Nephron (organoid): Measurements from ENCODE around the gene B3GNT9.

Source experiments
- H3K27ac Mint-ChIP-seq, 3 experiments: 2 replicates each; pipeline ENCODE4 v1.8.0; 2020; ENCODE audit warnings: mixed read lengths in 3 of 3, mild to moderate bottlenecking in 2 of 3, moderate library complexity in 1 of 3
- H3K27me3 Mint-ChIP-seq: 2 replicates; pipeline ENCODE4 v1.8.0; 2021; ENCODE audit warnings: low read depth, mild to moderate bottlenecking, moderate library complexity, mixed read lengths
- H3K36me3 Mint-ChIP-seq: 2 replicates; pipeline ENCODE4 v1.8.0; 2020; ENCODE audit warnings: low read depth, mixed read lengths
- H3K4me1 Mint-ChIP-seq: 2 replicates; pipeline ENCODE4 v1.8.0; 2020; ENCODE audit warnings: mixed read lengths
- H3K4me3 Mint-ChIP-seq, 3 experiments: 2 replicates each; pipeline ENCODE4 v1.8.0; 2020; ENCODE audit warnings: mild to moderate bottlenecking in 3 of 3, mixed read lengths in 3 of 3, moderate library complexity in 2 of 3
- H3K9me3 Mint-ChIP-seq: 2 replicates; pipeline ENCODE4 v1.8.0; 2020; ENCODE audit warnings: mixed read lengths
- TF ChIP-seq, protein P1 (sequence below), 3 experiments: fragments of 200-600 bp; sonication (generic); IDR thresholded peaks; one replicate each; pipeline ENCODE4 v1.5.0; 2021; ENCODE audit warnings: antibody characterized with exemption in 3 of 3; ENCODE audit not compliant: unreplicated experiment in 3 of 3

The B3GNT9 gene

DNA sequence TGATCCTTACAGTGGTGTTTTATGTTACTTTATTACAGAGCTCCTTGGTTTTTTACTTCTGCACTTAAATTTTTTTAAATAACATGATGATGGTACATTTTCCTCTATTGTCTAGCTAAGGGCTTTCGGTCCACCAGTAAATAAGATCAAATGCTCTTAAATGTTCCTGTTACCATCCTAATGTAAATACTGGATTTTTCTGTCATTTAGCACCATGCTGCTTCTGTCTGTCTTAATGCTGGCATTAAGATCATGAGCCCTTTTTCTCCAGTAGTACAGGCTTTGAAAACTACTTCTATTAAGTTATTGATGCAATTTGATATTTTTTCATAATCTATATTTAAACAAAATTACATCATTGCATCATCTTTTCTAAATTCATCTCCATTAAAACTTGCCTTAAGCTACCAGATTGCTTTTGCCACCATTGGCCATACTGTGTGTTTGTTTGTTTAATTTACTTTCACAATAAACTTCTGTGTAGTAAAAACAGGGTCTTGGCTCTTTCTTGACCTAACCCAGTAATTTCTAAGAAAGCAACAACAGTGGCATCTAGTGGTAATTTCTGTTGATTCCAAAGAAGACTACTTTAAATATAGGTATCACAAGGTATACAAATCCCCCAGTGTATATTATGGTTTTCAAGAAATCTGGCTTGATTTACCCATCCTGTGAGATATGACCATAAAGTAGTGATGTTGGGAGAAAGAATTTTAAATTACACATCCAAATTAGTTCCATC lies 50.1 kb downstream of the B3GNT9 start:
- no peak overlapping the region for H3K4me3 Mint-ChIP-seq
- TF ChIP-seq, protein P1, sequence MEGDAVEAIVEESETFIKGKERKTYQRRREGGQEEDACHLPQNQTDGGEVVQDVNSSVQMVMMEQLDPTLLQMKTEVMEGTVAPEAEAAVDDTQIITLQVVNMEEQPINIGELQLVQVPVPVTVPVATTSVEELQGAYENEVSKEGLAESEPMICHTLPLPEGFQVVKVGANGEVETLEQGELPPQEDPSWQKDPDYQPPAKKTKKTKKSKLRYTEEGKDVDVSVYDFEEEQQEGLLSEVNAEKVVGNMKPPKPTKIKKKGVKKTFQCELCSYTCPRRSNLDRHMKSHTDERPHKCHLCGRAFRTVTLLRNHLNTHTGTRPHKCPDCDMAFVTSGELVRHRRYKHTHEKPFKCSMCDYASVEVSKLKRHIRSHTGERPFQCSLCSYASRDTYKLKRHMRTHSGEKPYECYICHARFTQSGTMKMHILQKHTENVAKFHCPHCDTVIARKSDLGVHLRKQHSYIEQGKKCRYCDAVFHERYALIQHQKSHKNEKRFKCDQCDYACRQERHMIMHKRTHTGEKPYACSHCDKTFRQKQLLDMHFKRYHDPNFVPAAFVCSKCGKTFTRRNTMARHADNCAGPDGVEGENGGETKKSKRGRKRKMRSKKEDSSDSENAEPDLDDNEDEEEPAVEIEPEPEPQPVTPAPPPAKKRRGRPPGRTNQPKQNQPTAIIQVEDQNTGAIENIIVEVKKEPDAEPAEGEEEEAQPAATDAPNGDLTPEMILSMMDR (IDR thresholded peaks at IDR 0.05; ENCODE audit: unreplicated experiment in 3 of 3) = peak; percentile 45 to 55 (median 49)
- H3K9me3 Mint-ChIP-seq = no peaks in the 10 kb centered on the region
- H3K36me3 Mint-ChIP-seq = peaks cover 12% of the 10 kb centered on the region
- H3K4me1 Mint-ChIP-seq = peaks cover 5% of the 10 kb centered on the region
- no peaks in the 10 kb centered on the region for H3K27me3 Mint-ChIP-seq
- H3K27ac Mint-ChIP-seq = no peak overlapping the region

DNA sequence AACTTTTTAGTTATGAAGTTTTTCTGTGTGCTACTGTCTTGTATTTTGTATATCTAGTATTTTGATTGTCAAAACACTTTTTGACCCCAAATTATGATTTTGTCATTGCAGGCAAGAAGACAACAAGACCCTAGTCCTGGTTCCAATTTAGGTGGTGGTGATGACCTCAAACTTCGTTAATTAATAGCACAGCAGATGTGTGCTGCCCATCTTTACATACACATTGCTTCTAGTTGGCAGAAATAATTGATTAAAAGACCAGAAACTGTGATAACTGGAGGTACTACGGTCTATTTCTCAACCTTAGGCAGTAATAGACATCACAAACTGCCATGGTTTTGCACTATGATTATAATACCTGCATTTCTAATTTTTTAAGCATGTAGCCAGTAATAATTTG lies 52.2 kb downstream of the B3GNT9 start:
- Mint-ChIP-seq H3K36me3 (peaks cover 12% of the 10 kb centered on the region), H3K4me1 (peaks cover 10% of the 10 kb centered on the region), H3K27ac (no peak overlapping the region), H3K9me3 (no peaks in the 10 kb centered on the region), H3K4me3 (no peak overlapping the region), H3K27me3 (no peaks in the 10 kb centered on the region)
- TF ChIP-seq, protein P1 (IDR thresholded peaks at IDR 0.05; ENCODE audit: unreplicated experiment in 3 of 3) = no peak
